ENCODE data around the gene FLAD1.

DNA sequence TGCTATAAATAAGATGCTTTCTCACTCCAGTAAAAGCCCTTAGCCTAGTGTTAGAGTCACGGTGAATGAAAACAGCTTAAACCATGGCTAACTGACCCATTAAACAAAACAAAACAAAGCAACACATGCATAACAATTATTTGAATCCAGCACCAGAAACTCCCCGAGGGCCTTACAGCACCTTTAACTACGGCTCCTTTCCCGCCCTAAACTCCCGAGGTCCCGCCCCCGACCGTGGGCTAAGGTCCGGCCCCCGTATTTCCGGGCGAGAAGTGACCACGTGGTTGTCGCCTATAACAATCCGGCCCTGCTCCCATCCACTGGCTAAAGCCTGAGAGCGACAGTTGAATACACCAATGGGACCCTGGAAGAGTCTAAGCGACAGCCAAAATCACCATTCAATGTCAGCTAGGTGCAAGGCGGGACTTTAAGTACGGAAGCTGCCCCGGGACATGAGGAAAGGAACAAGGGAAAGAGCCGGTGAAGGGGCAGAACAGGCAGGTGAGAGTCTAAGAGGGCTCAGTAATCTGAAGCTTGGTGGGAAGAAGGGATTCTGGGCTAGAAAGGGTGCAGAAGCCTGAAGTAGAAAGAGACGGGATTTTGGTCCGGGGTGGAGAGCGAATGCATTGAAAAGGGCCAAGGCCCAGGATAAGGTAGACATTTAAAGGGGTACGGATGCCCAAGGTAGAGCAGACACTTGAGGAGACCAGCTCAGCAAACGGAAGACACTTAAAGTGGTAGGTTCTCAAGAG lies at the start of gene FLAD1:
- TF ChIP-seq, protein P1, sequence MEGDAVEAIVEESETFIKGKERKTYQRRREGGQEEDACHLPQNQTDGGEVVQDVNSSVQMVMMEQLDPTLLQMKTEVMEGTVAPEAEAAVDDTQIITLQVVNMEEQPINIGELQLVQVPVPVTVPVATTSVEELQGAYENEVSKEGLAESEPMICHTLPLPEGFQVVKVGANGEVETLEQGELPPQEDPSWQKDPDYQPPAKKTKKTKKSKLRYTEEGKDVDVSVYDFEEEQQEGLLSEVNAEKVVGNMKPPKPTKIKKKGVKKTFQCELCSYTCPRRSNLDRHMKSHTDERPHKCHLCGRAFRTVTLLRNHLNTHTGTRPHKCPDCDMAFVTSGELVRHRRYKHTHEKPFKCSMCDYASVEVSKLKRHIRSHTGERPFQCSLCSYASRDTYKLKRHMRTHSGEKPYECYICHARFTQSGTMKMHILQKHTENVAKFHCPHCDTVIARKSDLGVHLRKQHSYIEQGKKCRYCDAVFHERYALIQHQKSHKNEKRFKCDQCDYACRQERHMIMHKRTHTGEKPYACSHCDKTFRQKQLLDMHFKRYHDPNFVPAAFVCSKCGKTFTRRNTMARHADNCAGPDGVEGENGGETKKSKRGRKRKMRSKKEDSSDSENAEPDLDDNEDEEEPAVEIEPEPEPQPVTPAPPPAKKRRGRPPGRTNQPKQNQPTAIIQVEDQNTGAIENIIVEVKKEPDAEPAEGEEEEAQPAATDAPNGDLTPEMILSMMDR (conservative IDR thresholded peaks at IDR 0.05; ENCODE audit: low read depth in 2 of 2): no peak
- TF ChIP-seq EZH2 (IDR thresholded peaks at IDR 0.05; ENCODE audit: low read depth, unreplicated experiment) (no peak), EZH2phosphoT487 (IDR thresholded peaks at IDR 0.05; ENCODE audit: unreplicated experiment) (no peak), POLR2AphosphoS5 (IDR thresholded peaks at IDR 0.05; ENCODE audit: low read depth) (peak; percentile 80), STAT1 (IDR thresholded peaks at IDR 0.05; ENCODE audit: unreplicated experiment) (no peak)
- TF ChIP-seq, protein P2, sequence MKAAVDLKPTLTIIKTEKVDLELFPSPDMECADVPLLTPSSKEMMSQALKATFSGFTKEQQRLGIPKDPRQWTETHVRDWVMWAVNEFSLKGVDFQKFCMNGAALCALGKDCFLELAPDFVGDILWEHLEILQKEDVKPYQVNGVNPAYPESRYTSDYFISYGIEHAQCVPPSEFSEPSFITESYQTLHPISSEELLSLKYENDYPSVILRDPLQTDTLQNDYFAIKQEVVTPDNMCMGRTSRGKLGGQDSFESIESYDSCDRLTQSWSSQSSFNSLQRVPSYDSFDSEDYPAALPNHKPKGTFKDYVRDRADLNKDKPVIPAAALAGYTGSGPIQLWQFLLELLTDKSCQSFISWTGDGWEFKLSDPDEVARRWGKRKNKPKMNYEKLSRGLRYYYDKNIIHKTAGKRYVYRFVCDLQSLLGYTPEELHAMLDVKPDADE (IDR thresholded peaks at IDR 0.05): no peak; the same call in 1 of the 2 replicates

All from GM23338 (cell line).